ENCODE results near the gene NRXN3.

NRXN3 gene

DNA sequence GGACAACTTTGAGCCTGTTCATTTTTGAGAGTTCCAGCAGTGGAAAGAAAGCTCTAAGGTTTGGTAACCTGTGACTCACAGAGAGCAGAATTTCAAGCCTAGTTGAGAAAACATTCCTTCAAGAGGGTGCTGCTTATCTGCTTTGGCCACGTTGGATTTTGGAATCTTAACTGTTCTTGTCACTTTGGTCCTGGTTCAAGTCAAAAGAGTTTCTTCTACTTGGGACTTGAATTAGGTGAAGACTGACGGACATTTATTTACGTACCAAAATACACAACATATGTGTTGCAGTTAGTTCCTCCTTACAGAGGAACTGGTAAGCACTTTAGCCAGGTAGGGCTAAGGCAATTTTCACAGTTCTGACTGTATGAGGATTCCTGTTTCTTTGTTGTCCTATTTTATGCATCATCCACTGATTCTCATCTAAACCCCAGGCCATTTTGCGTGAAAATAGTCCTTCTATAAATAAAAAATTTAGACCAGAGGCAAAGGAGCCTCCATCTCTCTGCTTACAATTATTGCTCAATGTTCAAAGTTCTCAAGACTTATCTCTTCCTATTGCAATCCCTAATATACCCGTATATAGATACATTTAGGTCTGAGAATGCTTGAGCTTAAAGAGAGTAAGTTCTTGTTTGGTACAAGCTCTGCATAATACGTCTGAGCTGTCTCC is 1460.3 kb downstream of the NRXN3 start:
- no peak for DNase-seq (ENCODE audit: low read depth)

DNA sequence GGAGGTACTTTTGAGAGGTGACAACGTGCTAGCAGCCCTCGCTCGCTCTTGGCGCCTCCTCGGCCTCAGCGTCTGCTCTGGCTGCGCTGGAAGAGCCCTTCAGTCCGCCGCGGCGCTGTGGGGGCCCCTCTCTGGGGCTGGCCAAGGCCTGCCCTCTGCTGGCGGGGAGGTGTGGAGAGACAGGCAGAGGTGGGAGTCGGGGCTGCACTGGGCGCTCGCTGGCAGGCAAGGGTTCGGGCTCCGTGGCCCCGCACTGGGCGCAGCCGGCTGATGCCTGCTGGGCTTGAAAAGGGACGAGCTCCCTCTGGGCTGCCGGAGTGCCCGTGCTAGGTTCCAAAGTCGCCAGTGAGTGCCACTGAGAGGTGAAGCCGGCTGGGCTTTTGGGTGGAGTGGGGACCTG is 1461.1 kb downstream of the NRXN3 start:
- DNase-seq (ENCODE audit: low read depth), result no peak

DNA sequence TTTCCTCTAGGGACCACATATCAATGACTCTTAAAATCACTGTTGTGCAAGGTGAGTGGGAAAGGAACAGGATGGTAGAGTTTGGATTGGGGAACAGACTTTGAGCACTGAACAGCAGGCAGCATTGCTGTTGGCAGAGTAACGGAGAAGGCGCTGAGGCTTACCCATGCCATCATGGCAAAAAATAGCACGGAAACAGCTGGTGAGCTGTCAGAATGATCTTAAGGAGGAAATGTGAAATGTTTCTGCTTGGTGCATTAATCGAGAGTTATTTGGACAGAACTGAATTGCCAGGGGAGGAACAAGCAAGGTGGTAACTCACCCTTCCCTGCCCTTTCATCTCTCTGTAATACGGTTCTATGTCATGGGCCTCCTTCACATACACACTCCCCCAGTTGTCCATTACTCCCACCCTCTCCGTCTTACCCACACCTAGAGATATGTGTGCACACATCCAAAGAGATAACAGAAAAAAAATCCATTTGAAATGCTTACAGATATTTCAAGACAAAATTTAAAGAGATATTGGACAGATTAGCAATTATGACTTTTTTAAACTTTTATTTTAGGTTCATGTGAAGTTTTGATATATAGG is 1468.6 kb downstream of the NRXN3 start:
- DNase-seq (ENCODE audit: low read depth), result no peak

DNA sequence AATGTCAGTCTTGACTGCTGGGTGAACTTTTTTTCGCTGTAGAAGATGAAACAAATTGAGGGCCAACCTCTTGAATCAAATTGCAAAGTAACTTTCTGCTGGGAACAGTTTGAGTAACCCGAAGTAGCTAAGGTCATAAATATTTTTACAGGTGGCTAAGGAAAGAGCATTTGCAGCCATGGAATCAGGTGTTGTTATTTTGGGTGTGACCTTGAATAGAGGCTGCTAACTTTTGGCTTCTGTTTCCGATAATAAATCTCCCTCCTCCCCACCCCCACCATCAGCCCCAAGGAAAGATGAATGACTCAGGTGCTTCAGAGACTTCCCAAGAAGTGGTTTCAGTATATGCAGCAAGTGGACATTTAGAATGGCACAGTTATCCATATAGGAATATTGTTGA is 1469.4 kb downstream of the NRXN3 start:
- no peak for DNase-seq (ENCODE audit: low read depth)

DNA sequence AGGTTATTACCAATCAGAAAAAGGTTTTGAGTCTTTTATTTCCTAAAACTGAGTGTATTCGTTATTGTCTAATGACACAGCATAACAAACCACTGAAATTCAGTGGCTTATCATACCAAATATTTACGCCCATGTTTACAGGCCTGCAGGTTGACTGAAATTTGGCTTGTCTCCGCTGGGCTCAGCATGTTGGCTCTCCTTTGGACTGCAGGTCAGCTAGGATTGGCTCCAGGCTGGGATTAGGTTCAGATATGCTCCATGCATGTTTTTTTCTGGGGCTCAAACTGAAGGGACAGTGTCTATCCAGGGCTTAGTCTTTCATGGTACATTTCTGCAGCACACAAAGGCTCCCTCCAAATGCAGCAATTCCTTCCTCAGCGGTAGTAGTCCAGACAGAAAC is 1471.2 kb downstream of the NRXN3 start:
- no peak for DNase-seq (ENCODE audit: low read depth)

DNA sequence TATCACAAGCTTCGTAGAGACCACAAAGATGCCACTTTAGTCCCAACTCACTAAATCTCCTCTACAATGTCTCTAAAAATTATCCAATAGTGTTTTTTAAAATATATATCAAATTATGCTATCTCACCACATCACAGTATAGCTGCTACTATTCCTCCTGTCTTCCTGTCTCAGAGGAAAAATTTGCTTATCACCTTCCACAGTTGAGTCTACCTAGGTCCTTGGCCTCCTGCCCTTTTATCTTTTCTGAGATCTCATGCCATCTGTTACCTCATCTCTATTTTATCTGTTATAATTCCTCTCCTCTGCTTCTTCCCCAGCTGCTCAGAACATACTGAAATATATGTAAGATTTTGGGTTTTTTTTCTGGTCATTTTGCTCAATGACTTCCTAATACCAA is 1473.0 kb downstream of the NRXN3 start:
- DNase-seq (ENCODE audit: low read depth), result no peak

DNA sequence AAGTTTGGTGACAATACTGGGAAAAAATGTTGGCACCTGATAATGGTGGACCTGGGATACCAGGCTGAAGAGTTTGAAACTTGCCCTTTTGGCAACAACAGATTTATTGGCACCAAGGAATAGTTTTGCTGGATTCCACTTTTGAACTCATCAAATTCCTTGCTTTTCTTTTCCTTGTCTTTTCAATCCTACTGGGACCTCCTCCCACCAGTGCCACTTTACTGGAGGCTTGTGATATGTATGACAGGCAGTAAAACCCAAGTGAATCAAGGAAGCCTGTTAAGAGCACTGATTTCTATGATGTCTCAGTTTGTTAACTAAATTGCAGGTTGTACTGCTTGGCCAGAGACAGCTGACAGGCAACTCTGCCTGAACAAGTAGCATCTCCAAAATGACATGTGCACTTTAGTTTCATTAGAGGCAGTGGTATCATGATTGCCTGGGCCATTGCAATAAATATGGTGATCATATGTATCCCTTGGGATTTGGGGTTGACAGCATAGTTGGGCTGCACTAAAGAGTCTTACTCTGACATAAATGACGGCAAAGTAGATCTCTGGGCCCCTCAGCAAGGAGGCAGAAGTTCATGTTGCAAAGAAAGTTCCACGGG is 1475.7 kb downstream of the NRXN3 start:
- DNase-seq (ENCODE audit: low read depth), result no peak

DNA sequence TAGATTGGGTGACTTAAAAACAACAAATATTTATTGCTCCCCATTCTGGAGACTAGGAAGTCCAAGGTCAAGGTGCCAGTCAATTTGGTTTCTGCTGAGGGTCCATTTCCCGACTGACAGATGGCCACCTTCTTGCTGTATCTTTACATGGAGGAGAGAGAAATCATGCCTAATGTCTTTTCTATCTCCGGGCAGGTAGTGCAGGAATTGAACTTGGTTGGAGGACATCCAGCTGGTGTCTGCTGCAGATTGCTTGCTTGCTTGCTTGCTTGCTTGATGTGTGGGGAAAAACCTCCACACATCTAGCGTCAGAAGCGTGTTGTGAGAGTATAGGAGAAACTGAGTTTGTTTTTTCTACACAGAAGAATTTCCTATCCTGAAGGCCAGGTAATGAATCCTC is 1479.7 kb downstream of the NRXN3 start:
- DNase-seq (ENCODE audit: low read depth), result no peak

DNA sequence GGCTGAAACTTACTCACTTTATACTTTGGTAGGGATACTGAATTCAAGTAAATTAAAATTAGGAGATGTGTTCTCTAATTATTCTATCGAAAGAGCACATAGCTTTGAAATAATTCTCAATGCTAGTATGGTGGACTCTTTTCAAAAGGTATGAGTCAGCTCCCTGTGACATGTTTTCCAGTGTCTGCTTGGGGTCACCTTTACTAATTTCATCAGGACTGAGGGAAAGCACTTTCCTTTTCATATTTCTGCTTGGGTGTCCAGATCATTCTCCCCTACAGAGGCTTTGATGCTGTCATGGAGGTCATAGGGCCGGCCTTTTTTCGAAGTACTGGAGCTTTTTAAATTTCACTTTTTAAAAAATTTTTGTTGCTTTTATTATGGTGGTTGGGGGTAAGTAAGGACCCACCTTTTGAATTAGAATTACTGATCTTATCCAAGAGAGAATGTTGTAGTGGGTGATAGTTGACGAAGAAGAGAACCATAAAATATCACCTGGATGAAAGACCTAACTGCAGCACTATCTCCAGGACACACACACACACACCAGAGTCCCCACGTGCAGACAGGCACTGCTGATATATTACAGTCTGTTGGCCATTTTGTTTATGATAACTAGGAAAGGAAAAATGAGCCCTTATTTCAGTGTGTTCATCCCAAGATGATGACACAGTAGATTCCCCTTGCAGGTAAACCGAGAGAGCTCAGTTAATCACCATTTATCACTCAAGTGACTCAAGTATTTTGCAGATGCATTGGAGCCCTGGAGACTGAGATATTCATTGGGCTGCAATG is 1482.5 kb downstream of the NRXN3 start:
- no peak for DNase-seq (ENCODE audit: low read depth)

DNA sequence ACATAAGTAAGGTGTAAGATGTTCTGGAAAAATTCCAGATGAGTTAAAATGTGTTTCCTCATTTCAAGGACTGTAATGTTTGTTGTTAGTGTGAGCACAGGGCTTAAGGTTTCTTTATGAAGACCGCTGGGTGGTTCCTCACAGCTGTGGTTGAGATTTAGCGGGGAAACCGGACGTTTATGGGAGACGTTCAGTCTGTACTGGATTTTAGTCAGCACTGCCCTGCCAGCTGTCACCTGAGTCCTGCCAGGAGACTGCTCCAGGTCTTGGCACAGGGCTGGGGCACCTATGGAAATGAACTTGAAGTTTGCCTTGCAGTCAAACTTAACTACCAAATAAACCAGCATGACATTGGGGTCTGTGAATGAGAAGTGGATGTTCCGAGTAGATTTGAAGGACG is 1485.9 kb downstream of the NRXN3 start:
- DNase-seq (ENCODE audit: low read depth), result no peak

DNA sequence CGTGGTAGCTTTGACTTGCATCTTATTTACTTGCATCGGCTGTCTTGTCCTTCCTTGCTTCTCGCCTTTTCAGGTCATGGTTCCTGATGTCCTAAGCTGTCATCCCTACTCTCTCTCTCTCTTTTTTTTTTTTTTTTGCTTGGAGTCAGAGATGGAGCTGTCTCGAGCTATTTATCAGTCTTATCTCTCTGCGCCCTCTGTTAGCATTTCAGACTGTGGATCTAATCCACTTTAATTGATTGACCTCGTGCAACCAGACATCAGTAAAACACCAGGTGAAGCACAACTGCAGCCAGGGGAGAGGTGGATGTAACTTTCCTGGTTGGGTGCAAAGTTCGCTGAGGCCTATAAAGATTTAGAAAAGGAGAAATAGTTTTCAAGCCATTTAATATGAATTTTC is 1486.3 kb downstream of the NRXN3 start:
- no peak for DNase-seq (ENCODE audit: low read depth)

DNA sequence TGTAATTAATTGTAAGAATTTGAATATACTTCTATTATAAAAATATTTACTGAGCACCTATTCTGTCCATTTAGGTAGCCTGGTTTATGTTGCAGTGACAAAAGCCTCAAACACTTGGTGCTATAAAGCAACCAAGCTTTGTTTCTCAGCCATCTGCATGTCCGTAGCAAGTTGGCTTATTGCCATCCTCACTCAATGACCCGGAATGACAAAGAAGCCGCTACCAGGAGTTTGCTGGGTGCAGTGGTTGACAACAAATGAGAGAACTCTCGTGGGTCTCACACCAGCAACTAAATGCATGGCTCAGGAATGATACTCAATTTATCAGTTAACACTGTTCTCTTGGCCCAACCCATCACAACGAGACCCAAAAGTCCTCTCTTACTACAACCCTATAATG is 1488.0 kb downstream of the NRXN3 start:
- no peak for DNase-seq (ENCODE audit: low read depth)

DNA sequence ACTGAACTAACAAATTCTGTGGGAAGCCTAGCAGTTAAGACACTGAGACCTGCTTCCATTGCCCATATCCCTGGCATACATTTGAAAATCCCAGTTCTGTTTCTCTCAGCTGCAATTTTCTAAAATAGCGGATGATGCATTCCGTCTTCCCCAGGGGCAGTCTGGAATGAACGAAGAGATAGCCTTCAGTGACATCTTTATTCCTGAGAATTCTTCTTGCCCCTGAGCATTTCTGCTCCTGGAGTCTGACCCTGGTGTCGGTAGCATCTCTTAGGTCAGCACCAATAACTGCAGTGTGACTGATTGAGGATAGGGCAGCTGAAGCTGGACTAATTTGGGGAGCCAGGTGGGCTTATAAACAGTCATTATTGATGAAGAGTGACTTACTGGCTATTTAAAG is 1488.6 kb downstream of the NRXN3 start:
- DNase-seq (ENCODE audit: low read depth), result no peak

DNA sequence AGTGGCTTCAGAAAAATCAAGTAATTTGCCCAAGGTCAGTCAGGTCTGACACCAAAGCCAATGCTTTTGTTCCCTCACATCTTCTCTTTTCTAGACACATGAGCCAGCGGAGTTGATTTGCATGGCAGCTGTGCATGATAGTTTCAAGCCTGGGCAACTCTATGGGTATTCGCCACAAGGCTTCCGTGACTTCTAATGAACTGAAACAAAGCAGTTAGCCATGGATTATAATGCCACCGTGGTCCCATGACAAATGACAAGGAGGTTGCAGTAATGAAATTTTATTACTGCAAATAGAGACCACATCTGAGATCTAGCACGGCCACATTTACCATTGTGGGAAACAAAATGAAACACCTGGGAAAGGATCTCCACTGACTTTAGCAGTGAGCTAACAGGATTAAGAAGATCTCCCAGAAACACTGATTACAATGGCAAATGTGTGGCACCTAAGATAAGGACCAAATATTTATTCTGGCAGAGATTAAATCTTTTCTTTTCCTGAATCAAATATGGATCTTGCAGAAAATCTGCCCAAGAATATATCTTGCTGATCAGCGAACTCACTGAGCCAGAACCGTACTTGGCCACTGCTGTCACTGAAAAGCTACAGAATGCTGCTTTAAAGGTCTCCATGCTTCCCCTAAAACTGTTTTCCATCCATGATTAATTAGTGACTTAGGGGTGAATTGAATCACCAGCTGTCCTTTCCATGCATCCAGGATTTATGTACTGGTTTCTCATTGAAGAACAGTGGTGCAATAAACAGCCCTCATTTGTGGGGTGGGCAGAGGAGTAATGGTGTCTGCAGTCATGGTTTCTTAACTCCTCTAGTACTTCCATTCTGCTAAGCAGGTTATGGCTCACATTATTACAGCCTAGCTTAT is 1490.1 kb downstream of the NRXN3 start:
- DNase-seq (ENCODE audit: low read depth), result no peak

DNA sequence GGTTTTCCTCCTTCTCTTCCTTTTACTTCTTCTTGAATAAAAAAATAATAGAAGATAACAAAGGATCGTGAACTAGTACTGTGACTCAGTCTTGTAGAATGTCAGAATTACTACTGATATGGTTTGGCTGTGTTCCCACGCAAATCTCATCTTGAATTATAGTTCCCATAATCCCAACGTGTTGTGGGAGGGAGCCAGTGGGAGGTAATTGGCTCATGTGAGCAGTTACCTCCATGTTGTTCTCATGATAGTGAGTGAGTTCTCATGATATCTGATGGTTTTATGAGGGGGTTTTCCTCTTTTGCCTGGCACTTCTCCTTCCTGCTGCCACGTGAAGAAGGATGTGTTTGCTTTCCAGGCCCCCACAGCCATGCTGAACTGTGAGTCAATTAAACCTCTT is 1491.6 kb downstream of the NRXN3 start:
- no peak for DNase-seq (ENCODE audit: low read depth)

DNA sequence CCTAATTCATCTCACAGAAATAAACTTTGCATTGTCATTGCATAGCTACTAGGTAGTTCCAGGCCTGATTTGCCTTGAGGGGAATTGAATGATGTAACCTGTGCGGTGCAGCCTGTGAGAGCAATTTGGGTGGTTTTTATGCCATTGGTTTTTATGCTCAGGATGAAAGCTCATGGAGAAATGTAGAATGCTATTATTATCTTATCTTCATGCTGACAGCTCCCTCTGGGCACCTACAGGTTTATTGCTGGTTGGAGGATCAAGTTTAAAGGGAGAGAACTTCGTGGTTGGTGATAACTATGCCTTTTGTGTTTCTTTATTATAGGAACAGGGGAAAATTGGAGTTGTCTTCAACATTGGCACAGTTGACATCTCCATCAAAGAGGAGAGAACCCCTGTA is 1493.3 kb downstream of the NRXN3 start:
- DNase-seq (ENCODE audit: low read depth), result no peak

DNA sequence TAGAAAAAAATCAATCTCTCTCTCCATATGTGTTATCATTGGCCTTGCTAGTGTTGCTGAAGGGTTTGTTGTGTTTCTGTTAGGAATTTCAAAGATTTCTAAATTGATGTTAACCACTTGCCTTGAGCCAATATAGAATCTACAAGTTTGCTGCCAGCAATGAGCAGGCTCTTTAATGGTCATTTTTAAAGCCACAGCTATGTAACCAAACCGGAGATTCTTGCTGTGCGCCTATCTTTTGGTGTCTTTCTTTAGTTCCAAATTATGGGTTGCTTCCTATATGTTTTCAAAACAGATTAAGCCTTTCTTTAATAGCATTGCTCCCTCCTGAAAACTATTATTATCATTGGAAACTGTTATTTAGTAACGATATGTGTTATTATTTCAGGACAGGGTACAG is 1495.4 kb downstream of the NRXN3 start:
- DNase-seq (ENCODE audit: low read depth), result no peak

DNA sequence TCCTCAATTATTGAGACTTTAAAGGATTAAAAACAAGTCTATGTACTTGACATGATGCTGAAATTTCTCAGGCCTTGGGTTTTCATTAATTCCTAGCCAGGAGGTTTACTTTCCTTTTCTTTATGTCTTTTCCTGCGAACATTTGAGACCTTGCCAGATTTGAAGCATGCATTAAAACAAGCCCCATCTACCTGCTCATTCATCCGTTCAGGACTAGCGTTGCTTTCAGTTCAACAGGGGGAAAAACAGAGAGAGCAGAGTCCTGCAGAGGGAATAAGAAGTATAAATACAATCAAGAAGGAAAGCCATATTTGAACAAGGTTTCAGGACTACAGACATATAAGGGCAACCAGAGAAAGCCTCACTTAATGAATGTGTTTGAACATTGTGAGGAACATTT is 1498.8 kb downstream of the NRXN3 start:
- DNase-seq (ENCODE audit: low read depth), result no peak

DNA sequence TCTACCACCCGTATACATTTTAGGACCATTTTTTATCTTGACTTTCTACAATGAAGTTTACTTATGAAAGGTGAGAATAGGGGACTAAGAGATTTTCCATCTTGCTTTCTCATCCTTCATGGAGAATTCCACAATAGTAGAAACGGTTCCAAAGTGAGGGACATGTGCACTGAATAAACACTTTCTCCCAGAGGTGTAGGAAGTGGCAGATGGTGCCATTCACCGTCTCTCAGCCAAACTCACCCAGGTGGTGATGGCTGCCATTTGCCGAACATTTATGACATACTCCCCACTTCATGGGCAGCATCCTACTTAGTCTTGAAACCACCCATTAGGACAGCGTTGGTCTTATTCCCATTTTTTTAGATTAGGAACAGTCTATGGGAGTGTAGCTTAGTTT is 1500.6 kb downstream of the NRXN3 start:
- no peak for DNase-seq (ENCODE audit: low read depth)

DNA sequence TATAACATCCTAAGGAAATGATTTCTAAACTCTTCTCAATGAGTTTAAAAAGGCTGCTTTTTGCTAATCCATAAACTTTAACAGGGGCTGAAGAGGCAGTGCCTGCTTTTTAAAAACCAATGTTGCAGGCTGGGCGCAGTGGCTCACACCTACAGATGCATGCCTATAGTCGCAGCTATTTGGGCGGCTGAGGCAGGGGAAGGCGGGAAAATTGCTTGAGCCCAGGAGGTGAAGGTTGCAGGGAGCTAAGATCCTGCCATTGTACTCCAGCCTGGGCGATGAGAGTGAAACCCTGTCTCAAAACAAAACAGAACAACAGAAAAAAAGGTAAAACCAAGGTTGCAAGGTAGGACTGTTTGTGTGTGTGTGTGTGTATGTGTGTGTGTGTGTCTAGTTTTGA is 1509.9 kb downstream of the NRXN3 start:
- DNase-seq (ENCODE audit: low read depth), result no peak

DNA sequence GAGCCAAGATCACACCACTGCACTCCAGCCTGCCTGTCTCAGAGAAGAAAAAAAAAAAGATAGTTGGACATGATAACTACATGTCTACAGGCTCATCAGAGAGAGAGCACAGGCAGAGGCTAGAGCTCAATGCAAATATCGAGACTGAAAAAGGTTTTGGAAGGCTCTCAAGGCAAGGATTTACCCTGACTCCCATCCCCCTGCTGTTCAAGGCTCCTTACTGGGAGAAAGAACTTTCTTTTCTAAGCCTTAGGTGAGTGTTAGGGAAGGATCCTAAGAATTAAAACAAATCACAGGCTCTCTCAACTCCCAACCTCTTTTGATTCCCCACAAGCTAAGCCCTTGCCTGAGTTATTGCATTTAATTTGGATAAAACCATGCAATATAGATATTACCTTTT is 1516.0 kb downstream of the NRXN3 start:
- DNase-seq (ENCODE audit: low read depth), result no peak

DNA sequence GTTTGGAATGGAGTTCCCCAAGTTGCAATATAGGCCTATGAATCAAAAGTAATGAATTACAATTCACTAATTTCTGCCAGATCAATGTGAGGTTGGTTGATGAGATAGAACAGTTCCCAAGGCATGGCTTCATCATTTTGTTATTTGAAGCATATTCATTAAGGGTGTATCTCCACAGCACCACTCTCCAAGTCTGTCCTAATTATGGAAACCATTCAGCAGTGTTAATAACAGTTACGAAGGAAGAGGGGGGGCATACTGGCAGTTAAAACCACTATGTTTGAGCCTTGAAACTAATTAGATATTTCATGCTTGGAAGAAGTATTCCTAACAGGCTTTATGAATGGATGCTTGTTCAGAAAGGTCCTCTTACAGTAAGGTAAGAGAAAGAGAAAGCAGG is 1520.8 kb downstream of the NRXN3 start:
- no peak for DNase-seq (ENCODE audit: low read depth)

All from stimulated activated CD8-positive, alpha-beta memory T cell treated with anti-CD3 and anti-CD28 coated beads, Interleukin-4, amount 100 ng/mL, for 24 hours (primary cell).